Measurements from ENCODE around the gene GAL3ST1. TPM values are rescaled to one million over a fixed set of nuclear protein-coding genes. Genes with fewer than 3 reads are reported as not detected.

GAL3ST1 gene
- total RNA-seq, 1 experiment from 2014 or later = 8.9 TPM

GRCh38 chr22:30516273-30516672, 58.2 kb downstream of the GAL3ST1 start:
- no peaks in the 10 kb centered on the region for H3K4me1 ChIP-seq
- no peaks in the 10 kb centered on the region for H3K36me3 ChIP-seq (ENCODE audit: control insufficient read depth, insufficient read depth, low read length)
- Mint-ChIP-seq H3K27ac (ENCODE audit: unreplicated experiment) (no peak overlapping the region), H3K4me3 (ENCODE audit: unreplicated experiment) (no peak overlapping the region), H3K27me3 (ENCODE audit: insufficient read depth, unreplicated experiment) (peaks cover 3% of the 10 kb centered on the region), H3K9me3 (ENCODE audit: unreplicated experiment) (no peaks in the 10 kb centered on the region), H3K4me1 (ENCODE audit: low read depth, unreplicated experiment) (peaks cover 9% of the 10 kb centered on the region), H3K36me3 (ENCODE audit: insufficient read depth, unreplicated experiment) (no peaks in the 10 kb centered on the region)
- intact Hi-C loops (cut with micrococcal nuclease; ENCODE audit: unreplicated experiment) = no loop called here
- no peak overlapping the region for H3K4me3 ChIP-seq (ENCODE audit: low read depth, low read length)
- POLR2A ChIA-PET = no interaction called here
- CTCF ChIA-PET = no interaction called here
- TF ChIP-seq CTCF (IDR thresholded peaks at IDR 0.05; ENCODE audit: insufficient read depth in 1 of 2, low read depth in 1 of 2, low read length in 1 of 2, severe bottlenecking in 1 of 2, unreplicated experiment in 1 of 2) = no peak
- no peak for DNase-seq
- no peaks in the 10 kb centered on the region for H3K9me3 ChIP-seq
- no TSS peak for BruUV-seq (replicated peaks)
- no peaks in the 10 kb centered on the region for H3K27me3 ChIP-seq (replicated peaks; ENCODE audit: control insufficient read depth, insufficient read depth, low read length)

GRCh38 chr22:30514252-30514651, 60.2 kb downstream of the GAL3ST1 start:
- H3K36me3 ChIP-seq (ENCODE audit: control insufficient read depth, insufficient read depth, low read length) = no peaks in the 10 kb centered on the region
- Mint-ChIP-seq H3K4me3 (ENCODE audit: unreplicated experiment) (no peak overlapping the region), H3K27ac (ENCODE audit: unreplicated experiment) (no peak overlapping the region), H3K36me3 (ENCODE audit: insufficient read depth, unreplicated experiment) (no peaks in the 10 kb centered on the region), H3K9me3 (ENCODE audit: unreplicated experiment) (no peaks in the 10 kb centered on the region), H3K4me1 (ENCODE audit: low read depth, unreplicated experiment) (peaks cover 9% of the 10 kb centered on the region), H3K27me3 (ENCODE audit: insufficient read depth, unreplicated experiment) (no peaks in the 10 kb centered on the region)
- intact Hi-C loops (cut with micrococcal nuclease; ENCODE audit: unreplicated experiment) = no loop called here
- no peak for TF ChIP-seq CTCF (IDR thresholded peaks at IDR 0.05; ENCODE audit: insufficient read depth in 1 of 2, low read depth in 1 of 2, low read length in 1 of 2, severe bottlenecking in 1 of 2, unreplicated experiment in 1 of 2)
- no peak overlapping the region for H3K4me3 ChIP-seq (ENCODE audit: low read depth, low read length)
- ChIA-PET POLR2A (no interaction called here), CTCF (no interaction called here)
- no peak for DNase-seq
- BruUV-seq (replicated peaks) = no TSS peak
- H3K27me3 ChIP-seq (replicated peaks; ENCODE audit: control insufficient read depth, insufficient read depth, low read length) = no peaks in the 10 kb centered on the region
- H3K9me3 ChIP-seq = no peaks in the 10 kb centered on the region
- no peaks in the 10 kb centered on the region for H3K4me1 ChIP-seq

- Mint-ChIP-seq H3K9me3 (ENCODE audit: unreplicated experiment) (no peaks in the 10 kb centered on the region), H3K4me1 (ENCODE audit: low read depth, unreplicated experiment) (peaks cover 9% of the 10 kb centered on the region), H3K4me3 (ENCODE audit: unreplicated experiment) (no peak overlapping the region), H3K27me3 (ENCODE audit: insufficient read depth, unreplicated experiment) (no peaks in the 10 kb centered on the region), H3K36me3 (ENCODE audit: insufficient read depth, unreplicated experiment) (no peaks in the 10 kb centered on the region), H3K27ac (ENCODE audit: unreplicated experiment) (no peak overlapping the region)
- H3K4me1 ChIP-seq = no peaks in the 10 kb centered on the region
- CTCF ChIA-PET = interaction anchor here (0.7 kb wide), 1 partner anchor 244 kb away, joined by 3 read pairs; no protein-coding TSS in a partner anchor
- BruUV-seq (replicated peaks) = no TSS peak
- H3K4me3 ChIP-seq (ENCODE audit: low read depth, low read length) = no peak overlapping the region
- H3K9me3 ChIP-seq = no peaks in the 10 kb centered on the region
- no peak for DNase-seq
- TF ChIP-seq CTCF (IDR thresholded peaks at IDR 0.05; ENCODE audit: insufficient read depth in 1 of 2, low read depth in 1 of 2, low read length in 1 of 2, severe bottlenecking in 1 of 2, unreplicated experiment in 1 of 2) = no peak
- intact Hi-C loops (cut with micrococcal nuclease; ENCODE audit: unreplicated experiment) = no loop called here
- H3K27me3 ChIP-seq (replicated peaks; ENCODE audit: control insufficient read depth, insufficient read depth, low read length) = no peaks in the 10 kb centered on the region
- POLR2A ChIA-PET = no interaction called here
- H3K36me3 ChIP-seq (ENCODE audit: control insufficient read depth, insufficient read depth, low read length) = no peaks in the 10 kb centered on the region
Measured at GRCh38 chr22:30513462-30513861, 61.0 kb downstream of the GAL3ST1 start.
